GM12874 (cell line): ENCODE results near the gene SIGMAR1.

Experiments
- TF ChIP-seq, protein P1 (sequence below): IDR thresholded peaks from 2 replicates; pipeline ENCODE4 v1.5.1; 2011; ENCODE audit warnings: low read depth, mild to moderate bottlenecking, control low read depth, low read length, moderate library complexity; ENCODE audit not compliant: insufficient read depth

The SIGMAR1 gene

GRCh38 chr9:34612788-34613390 lies 24.7 kb downstream of the SIGMAR1 start:
- TF ChIP-seq, protein P1, sequence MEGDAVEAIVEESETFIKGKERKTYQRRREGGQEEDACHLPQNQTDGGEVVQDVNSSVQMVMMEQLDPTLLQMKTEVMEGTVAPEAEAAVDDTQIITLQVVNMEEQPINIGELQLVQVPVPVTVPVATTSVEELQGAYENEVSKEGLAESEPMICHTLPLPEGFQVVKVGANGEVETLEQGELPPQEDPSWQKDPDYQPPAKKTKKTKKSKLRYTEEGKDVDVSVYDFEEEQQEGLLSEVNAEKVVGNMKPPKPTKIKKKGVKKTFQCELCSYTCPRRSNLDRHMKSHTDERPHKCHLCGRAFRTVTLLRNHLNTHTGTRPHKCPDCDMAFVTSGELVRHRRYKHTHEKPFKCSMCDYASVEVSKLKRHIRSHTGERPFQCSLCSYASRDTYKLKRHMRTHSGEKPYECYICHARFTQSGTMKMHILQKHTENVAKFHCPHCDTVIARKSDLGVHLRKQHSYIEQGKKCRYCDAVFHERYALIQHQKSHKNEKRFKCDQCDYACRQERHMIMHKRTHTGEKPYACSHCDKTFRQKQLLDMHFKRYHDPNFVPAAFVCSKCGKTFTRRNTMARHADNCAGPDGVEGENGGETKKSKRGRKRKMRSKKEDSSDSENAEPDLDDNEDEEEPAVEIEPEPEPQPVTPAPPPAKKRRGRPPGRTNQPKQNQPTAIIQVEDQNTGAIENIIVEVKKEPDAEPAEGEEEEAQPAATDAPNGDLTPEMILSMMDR: peak; percentile 91

- TF ChIP-seq, protein P1: no peak
Measured at GRCh38 chr9:34611811-34612787, 25.5 kb downstream of the SIGMAR1 start, which contains the start of gene RPP25L. RPP25L (minus strand) TSS chr9:34612097; CDS start chr9:34611296, 801 bp downstream.

GRCh38 chr9:34611251-34611810 lies 26.3 kb downstream of the SIGMAR1 start:
- TF ChIP-seq, protein P1: no peak

DNA sequence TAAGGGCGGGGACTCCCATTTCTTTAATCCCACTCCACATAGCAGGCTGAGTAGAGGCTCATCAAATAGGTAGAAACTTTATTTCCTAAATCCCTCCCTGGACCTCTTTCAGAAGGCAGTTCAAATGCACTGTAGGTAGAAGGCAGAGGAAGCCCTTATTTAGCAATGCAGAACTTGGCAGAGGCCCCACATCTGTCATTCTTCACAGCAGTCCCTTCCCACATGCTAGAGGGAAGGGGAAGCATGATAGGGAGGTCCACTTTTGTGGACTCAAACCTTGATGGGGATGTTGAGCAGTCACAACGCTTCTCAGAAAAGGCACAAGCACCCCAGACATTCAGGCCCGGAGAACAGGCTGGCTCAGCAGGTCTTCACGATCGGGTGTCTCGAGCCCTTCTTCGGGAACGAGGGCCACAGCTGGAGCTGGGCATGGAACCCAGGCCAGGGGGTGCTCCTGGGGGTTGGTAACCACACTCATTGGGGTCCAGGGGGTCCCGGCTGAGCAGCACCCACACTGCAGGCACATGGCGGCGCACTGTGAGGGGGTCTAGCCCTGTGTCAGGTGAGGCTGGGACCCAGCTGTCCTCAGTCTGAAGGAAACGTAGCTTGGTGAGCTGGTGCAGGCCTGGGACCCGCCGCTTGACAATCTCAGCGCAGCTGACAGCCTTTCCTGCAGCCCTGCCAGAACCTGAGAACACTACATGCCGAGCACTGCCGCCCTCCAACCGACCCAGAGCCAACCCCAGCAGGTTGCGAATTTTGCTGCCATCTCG lies 27.0 kb downstream of the SIGMAR1 start:
- TF ChIP-seq, protein P1: no peak

DNA sequence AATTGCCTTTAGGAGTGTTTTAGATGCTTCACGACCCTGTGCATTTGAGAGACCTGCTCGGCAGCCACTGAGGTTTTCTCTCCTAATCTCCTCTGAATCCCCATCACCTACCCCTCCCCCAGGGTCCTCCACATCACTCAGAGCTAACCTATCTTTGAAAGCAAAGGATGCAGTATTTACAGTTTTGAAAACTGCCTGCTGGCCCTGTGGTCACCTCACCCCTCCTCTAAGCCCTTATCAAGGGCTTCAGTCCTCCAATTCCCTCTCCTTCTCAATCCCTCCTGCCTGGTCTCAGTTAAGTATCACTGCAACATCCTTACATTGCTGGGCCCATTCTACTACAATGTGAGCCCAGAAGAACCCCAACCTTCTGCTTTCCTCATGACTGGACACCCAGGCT lies 30.3 kb downstream of the SIGMAR1 start:
- TF ChIP-seq, protein P1: no peak

DNA sequence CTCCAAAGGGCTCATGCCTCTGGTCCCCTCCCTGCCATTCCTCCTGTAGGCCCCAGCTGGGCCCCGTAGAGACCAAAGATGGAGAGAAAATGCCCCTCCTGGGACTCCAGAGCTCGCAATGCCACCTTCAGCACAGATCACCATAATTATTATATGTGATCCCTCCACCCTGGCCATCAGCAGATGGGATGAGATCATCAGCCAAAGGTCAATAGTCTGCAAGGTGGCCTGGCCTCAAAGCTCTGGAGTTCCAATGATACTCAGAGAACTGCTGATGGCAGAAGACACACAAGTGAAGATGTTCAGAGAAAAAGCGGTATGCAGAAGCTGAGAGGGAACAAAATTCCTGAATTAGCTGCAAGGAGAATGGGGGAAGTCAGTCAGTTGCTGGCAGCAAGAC lies 30.7 kb downstream of the SIGMAR1 start:
- TF ChIP-seq, protein P1: no peak
